ENCODE measurements around the gene NUMB.

DNA sequence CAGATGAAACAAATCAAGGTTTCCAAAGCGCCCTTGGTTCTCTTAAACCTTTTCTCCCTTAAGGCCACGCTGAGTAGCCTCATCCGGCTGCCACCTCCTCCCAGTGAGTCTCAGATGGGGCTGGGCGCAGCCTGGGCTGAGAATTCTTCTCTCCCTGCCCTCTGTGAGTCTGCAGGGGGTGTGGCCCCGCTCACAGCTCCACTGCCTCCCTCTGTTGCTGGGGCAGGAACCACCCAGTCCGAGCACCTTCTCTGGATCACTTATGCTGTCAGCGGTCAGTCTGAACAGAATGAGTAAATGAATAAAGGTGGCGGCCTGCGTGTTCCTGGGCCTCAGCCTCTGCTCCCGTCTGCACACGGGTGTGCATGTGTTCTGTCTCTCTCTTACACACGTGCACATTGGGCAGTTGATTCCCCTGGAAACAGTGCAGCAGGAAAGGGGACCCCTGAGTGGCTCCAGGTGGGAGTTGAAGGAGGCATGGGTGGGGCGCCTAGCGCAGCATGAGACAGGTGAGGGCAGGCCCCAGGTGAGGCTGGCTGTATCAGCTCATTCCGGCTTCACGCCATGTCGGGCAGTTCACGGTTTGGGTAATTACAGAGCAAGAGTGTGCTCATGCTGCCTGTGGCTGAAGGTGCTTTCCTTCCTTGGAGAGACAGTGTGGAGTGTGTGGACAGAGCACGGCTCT is 216.7 kb downstream of the NUMB start:
- no peak for TF ChIP-seq CTCF (IDR thresholded peaks at IDR 0.05; ENCODE audit: poor library complexity, severe bottlenecking)
- TF ChIP-seq SMC3 (conservative IDR thresholded peaks at IDR 0.05; ENCODE audit: poor library complexity): no peak
- TF ChIP-seq POLR2AphosphoS5 (IDR thresholded peaks at IDR 0.05): no peak
- TF ChIP-seq EZH2 (IDR thresholded peaks at IDR 0.05; ENCODE audit: borderline replicate concordance, insufficient read depth, low read length, poor library complexity, severe bottlenecking): no peak
- TF ChIP-seq, protein P1, sequence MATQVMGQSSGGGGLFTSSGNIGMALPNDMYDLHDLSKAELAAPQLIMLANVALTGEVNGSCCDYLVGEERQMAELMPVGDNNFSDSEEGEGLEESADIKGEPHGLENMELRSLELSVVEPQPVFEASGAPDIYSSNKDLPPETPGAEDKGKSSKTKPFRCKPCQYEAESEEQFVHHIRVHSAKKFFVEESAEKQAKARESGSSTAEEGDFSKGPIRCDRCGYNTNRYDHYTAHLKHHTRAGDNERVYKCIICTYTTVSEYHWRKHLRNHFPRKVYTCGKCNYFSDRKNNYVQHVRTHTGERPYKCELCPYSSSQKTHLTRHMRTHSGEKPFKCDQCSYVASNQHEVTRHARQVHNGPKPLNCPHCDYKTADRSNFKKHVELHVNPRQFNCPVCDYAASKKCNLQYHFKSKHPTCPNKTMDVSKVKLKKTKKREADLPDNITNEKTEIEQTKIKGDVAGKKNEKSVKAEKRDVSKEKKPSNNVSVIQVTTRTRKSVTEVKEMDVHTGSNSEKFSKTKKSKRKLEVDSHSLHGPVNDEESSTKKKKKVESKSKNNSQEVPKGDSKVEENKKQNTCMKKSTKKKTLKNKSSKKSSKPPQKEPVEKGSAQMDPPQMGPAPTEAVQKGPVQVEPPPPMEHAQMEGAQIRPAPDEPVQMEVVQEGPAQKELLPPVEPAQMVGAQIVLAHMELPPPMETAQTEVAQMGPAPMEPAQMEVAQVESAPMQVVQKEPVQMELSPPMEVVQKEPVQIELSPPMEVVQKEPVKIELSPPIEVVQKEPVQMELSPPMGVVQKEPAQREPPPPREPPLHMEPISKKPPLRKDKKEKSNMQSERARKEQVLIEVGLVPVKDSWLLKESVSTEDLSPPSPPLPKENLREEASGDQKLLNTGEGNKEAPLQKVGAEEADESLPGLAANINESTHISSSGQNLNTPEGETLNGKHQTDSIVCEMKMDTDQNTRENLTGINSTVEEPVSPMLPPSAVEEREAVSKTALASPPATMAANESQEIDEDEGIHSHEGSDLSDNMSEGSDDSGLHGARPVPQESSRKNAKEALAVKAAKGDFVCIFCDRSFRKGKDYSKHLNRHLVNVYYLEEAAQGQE (IDR thresholded peaks at IDR 0.05; ENCODE audit: borderline replicate concordance): no peak
- TF ChIP-seq RAD21 (conservative IDR thresholded peaks at IDR 0.05): no peak
- no peak for TF ChIP-seq TAF1 (IDR thresholded peaks at IDR 0.05; ENCODE audit: low read depth)
- TF ChIP-seq MXI1 (conservative IDR thresholded peaks at IDR 0.05; ENCODE audit: poor library complexity, severe bottlenecking): no peak
